ENCODE data around the gene FOLH1.
"Not testable (repeated sequence)": the region's sequence is repeated elsewhere in the genome, so short reads cannot be mapped to it uniquely, and the experiment has no call there.

Gene FOLH1

GRCh38 chr11:49175378-49175777 is 33.0 kb downstream of the FOLH1 start:
- DNase-seq, result not testable (repeated sequence)

GRCh38 chr11:49174691-49175366 is 33.6 kb downstream of the FOLH1 start:
- not testable (repeated sequence) for DNase-seq

GRCh38 chr11:49171613-49172012 is 36.8 kb downstream of the FOLH1 start:
- DNase-seq, result not testable (repeated sequence)

- DNase-seq, result not testable (repeated sequence)
Measured at GRCh38 chr11:49169579-49169978, 38.8 kb downstream of the FOLH1 start.

- not testable (repeated sequence) for DNase-seq
Measured at GRCh38 chr11:49168992-49169391, 39.4 kb downstream of the FOLH1 start.

- DNase-seq, result no peak
Measured at GRCh38 chr11:49151211-49151610, 57.2 kb downstream of the FOLH1 start.

GRCh38 chr11:49102356-49102755 is 106.0 kb downstream of the FOLH1 start:
- not testable (repeated sequence) for DNase-seq
